Measurements from ENCODE around the gene NSUN2.
"Not testable (repeated sequence)": the region's sequence is repeated elsewhere in the genome, so short reads cannot be mapped to it uniquely, and the experiment has no call there.

Gene NSUN2

DNA sequence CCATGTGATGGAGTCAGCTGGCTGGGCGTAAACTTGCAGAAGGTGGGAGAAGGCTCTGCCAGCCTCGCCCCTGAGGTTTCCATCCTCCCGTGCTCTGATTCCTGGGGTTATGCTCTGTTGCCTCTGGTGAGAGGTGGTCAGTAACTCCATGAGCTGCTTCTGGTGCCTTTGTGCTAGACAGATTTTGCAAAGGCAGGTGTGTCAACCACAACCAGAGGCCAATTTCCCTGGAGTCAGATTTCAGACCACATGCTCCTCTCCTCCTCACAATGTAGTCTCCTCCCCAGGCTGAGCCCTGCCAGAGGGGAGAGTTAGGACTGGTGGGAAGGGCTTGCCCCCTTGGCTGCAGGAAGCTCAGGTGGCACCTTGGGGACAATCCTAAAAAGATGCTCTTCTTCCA is 41.6 kb upstream of the NSUN2 start:
- Histone ChIP-seq H2BK5ac (ENCODE audit: low read depth, low read length, poor library complexity, severe bottlenecking) (no peak overlapping the region), H3K23ac (ENCODE audit: low read length in 2 of 2) (no peak overlapping the region), H3K4ac (ENCODE audit: low read depth in 1 of 2, low read length in 2 of 2) (no peak overlapping the region), H3K9ac (ENCODE audit: low read length) (no peak overlapping the region), H2AFZ (ENCODE audit: low read depth, low read length) (no peak overlapping the region), H2BK12ac (ENCODE audit: low read length in 2 of 2) (no peak overlapping the region), H3K18ac (ENCODE audit: low read depth in 1 of 2, low read length in 2 of 2) (no peak overlapping the region), H4K8ac (ENCODE audit: low read length) (no peak overlapping the region), H3K4me1 (ENCODE audit: control insufficient read depth, insufficient read depth, low read depth, low read length) (no peaks in the 10 kb centered on the region), H2BK120ac (ENCODE audit: low read depth, low read length) (no peak overlapping the region), H3K4me3 (ENCODE audit: insufficient read depth in 1 of 2, low read depth in 1 of 2, low read length in 2 of 2) (no peak overlapping the region), H3K36me3 (ENCODE audit: control insufficient read depth in 1 of 2, insufficient read depth in 2 of 2, low read depth in 1 of 2, low read length in 2 of 2) (peaks cover 8 to 17% of the 10 kb centered on the region in 2 experiments), H3K14ac (ENCODE audit: low read length in 2 of 2) (no peak overlapping the region), H3K4me2 (ENCODE audit: low read length, poor library complexity, severe bottlenecking) (no peak overlapping the region), H2AK5ac (ENCODE audit: low read length, severe bottlenecking) (no peak overlapping the region), H2BK15ac (ENCODE audit: low read depth, poor library complexity, severe bottlenecking) (no peak overlapping the region), H3K79me1 (replicated peaks; ENCODE audit: low read length, poor library complexity, severe bottlenecking) (no peaks in the 10 kb centered on the region), H3K27me3 (ENCODE audit: control insufficient read depth in 1 of 2, insufficient read depth in 1 of 2, low read length in 2 of 2) (no peaks in the 10 kb centered on the region), H3K27ac (ENCODE audit: low read length, poor library complexity, severe bottlenecking) (no peak overlapping the region), H3K9me3 (ENCODE audit: control insufficient read depth, low read length) (no peaks in the 10 kb centered on the region), H4K91ac (ENCODE audit: low read length) (no peak overlapping the region)
- 97% methylated on average over 2 of the region's 3 CpGs for WGBS
- no peak for DNase-seq

DNA sequence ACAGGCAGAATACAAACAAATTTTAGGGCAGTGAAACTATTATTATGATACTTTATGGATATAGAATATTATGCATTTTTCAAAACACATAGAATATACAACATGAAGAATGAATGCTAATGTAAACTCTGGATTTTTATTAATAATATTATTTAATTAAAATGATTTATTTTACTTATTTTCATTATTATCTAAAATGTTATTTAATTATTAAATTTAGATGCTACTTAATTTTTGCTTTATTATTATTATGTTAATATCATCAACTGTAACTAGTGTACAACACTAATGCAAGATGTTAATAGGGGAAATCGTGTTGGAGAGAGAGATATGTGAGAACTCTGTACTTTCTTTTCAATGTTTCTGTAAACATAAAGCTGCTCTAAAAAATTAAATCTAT is 41.1 kb upstream of the NSUN2 start:
- no peak for DNase-seq
- H2BK12ac ChIP-seq (ENCODE audit: low read length in 2 of 2) = no peak overlapping the region
- no CpG with 5 or more reads among the region's 1 CpG for WGBS
- no peak overlapping the region for H3K14ac ChIP-seq (ENCODE audit: low read length in 2 of 2)
- no peaks in the 10 kb centered on the region for H3K79me1 ChIP-seq (replicated peaks; ENCODE audit: low read length, poor library complexity, severe bottlenecking)
- no peaks in the 10 kb centered on the region for H3K9me3 ChIP-seq (ENCODE audit: control insufficient read depth, low read length)
- H2AK5ac ChIP-seq (ENCODE audit: low read length, severe bottlenecking) = no peak overlapping the region
- no peak overlapping the region for H2BK5ac ChIP-seq (ENCODE audit: low read depth, low read length, poor library complexity, severe bottlenecking)
- no peak overlapping the region for H3K27ac ChIP-seq (ENCODE audit: low read length, poor library complexity, severe bottlenecking)
- no peak overlapping the region for H3K18ac ChIP-seq (ENCODE audit: low read depth in 1 of 2, low read length in 2 of 2)
- H4K8ac ChIP-seq (ENCODE audit: low read length) = no peak overlapping the region
- H3K27me3 ChIP-seq (ENCODE audit: control insufficient read depth in 1 of 2, insufficient read depth in 1 of 2, low read length in 2 of 2) = no peaks in the 10 kb centered on the region
- H3K36me3 ChIP-seq (ENCODE audit: control insufficient read depth in 1 of 2, insufficient read depth in 2 of 2, low read depth in 1 of 2, low read length in 2 of 2) = peaks cover 8 to 17% of the 10 kb centered on the region in 2 experiments
- H4K91ac ChIP-seq (ENCODE audit: low read length) = no peak overlapping the region
- H2AFZ ChIP-seq (ENCODE audit: low read depth, low read length) = no peak overlapping the region
- no peak overlapping the region for H3K4me3 ChIP-seq (ENCODE audit: insufficient read depth in 1 of 2, low read depth in 1 of 2, low read length in 2 of 2)
- no peak overlapping the region for H2BK15ac ChIP-seq (ENCODE audit: low read depth, poor library complexity, severe bottlenecking)
- H3K23ac ChIP-seq (ENCODE audit: low read length in 2 of 2) = no peak overlapping the region
- no peak overlapping the region for H2BK120ac ChIP-seq (ENCODE audit: low read depth, low read length)
- no peak overlapping the region for H3K4me2 ChIP-seq (ENCODE audit: low read length, poor library complexity, severe bottlenecking)
- H3K4ac ChIP-seq (ENCODE audit: low read depth in 1 of 2, low read length in 2 of 2) = no peak overlapping the region
- no peak overlapping the region for H3K9ac ChIP-seq (ENCODE audit: low read length)
- H3K4me1 ChIP-seq (ENCODE audit: control insufficient read depth, insufficient read depth, low read depth, low read length) = no peaks in the 10 kb centered on the region

DNA sequence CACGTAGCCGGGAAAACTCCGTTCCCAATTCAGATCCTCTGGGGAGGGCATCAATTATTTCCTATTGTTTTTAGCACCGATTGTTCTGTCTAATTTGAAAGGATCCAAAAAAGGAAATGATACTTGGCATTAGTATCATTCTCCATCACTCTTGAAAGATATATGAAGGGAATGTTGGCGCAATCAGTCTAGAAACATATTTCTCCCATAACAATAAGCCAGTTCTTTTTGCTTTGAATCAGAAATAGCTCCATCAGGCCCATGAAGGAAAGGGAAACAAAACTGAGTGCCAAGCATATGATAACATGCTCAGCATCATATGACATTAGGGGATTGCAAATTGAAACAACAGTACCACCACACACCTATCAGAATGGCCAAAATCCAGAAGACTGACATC is 40.2 kb upstream of the NSUN2 start:
- H3K27ac ChIP-seq (ENCODE audit: low read length, poor library complexity, severe bottlenecking) = no peak overlapping the region
- WGBS = 100% methylated on average over 4 of the region's 5 CpGs
- no peak overlapping the region for H2AK5ac ChIP-seq (ENCODE audit: low read length, severe bottlenecking)
- no peak overlapping the region for H2BK5ac ChIP-seq (ENCODE audit: low read depth, low read length, poor library complexity, severe bottlenecking)
- H3K14ac ChIP-seq (ENCODE audit: low read length in 2 of 2) = no peak overlapping the region
- H2BK15ac ChIP-seq (ENCODE audit: low read depth, poor library complexity, severe bottlenecking) = no peak overlapping the region
- peaks cover 8 to 23% of the 10 kb centered on the region in 2 experiments for H3K36me3 ChIP-seq (ENCODE audit: control insufficient read depth in 1 of 2, insufficient read depth in 2 of 2, low read depth in 1 of 2, low read length in 2 of 2)
- H4K91ac ChIP-seq (ENCODE audit: low read length) = no peak overlapping the region
- no peak overlapping the region for H3K4ac ChIP-seq (ENCODE audit: low read depth in 1 of 2, low read length in 2 of 2)
- no peak overlapping the region for H3K23ac ChIP-seq (ENCODE audit: low read length in 2 of 2)
- H4K8ac ChIP-seq (ENCODE audit: low read length) = no peak overlapping the region
- no peak overlapping the region for H2AFZ ChIP-seq (ENCODE audit: low read depth, low read length)
- no peak overlapping the region for H3K9ac ChIP-seq (ENCODE audit: low read length)
- H3K18ac ChIP-seq (ENCODE audit: low read depth in 1 of 2, low read length in 2 of 2) = no peak overlapping the region
- DNase-seq = no peak
- H3K9me3 ChIP-seq (ENCODE audit: control insufficient read depth, low read length) = no peaks in the 10 kb centered on the region
- H3K27me3 ChIP-seq (ENCODE audit: control insufficient read depth in 1 of 2, insufficient read depth in 1 of 2, low read length in 2 of 2) = no peaks in the 10 kb centered on the region
- H3K4me3 ChIP-seq (ENCODE audit: insufficient read depth in 1 of 2, low read depth in 1 of 2, low read length in 2 of 2) = no peak overlapping the region
- no peaks in the 10 kb centered on the region for H3K4me1 ChIP-seq (ENCODE audit: control insufficient read depth, insufficient read depth, low read depth, low read length)
- H2BK12ac ChIP-seq (ENCODE audit: low read length in 2 of 2) = no peak overlapping the region
- peaks cover 1% of the 10 kb centered on the region for H3K79me1 ChIP-seq (replicated peaks; ENCODE audit: low read length, poor library complexity, severe bottlenecking)
- no peak overlapping the region for H3K4me2 ChIP-seq (ENCODE audit: low read length, poor library complexity, severe bottlenecking)
- H2BK120ac ChIP-seq (ENCODE audit: low read depth, low read length) = no peak overlapping the region

DNA sequence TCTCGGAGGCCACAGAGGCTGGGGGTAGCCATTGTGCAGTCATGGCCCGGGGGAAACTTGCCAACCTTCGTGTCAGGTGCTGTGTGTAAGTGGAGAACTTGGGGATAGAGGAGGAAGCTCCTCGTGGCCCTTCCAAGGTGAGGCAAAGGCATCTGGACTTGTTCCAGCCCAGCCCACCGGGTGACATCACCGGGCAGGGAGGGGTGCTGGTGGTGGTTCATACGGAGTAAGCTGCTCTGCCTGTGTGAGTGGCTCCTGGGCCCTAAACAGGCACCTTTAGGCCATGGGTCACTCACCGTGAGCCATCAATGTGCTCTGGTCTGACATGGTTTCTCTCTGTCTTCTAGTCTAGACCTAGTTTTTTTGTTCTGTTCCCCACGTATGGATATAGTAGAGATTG is 35.9 kb upstream of the NSUN2 start:
- H3K23ac ChIP-seq (ENCODE audit: low read length in 2 of 2); DNase-seq; H4K8ac ChIP-seq (ENCODE audit: low read length); H3K27me3 ChIP-seq (ENCODE audit: control insufficient read depth in 1 of 2, insufficient read depth in 1 of 2, low read length in 2 of 2); H2BK5ac ChIP-seq (ENCODE audit: low read depth, low read length, poor library complexity, severe bottlenecking); H3K14ac ChIP-seq (ENCODE audit: low read length in 2 of 2); H3K4ac ChIP-seq (ENCODE audit: low read depth in 1 of 2, low read length in 2 of 2); H3K79me1 ChIP-seq (replicated peaks; ENCODE audit: low read length, poor library complexity, severe bottlenecking); H3K9me3 ChIP-seq (ENCODE audit: control insufficient read depth, low read length); H2AFZ ChIP-seq (ENCODE audit: low read depth, low read length); H3K4me1 ChIP-seq (ENCODE audit: control insufficient read depth, insufficient read depth, low read depth, low read length); H3K4me3 ChIP-seq (ENCODE audit: insufficient read depth in 1 of 2, low read depth in 1 of 2, low read length in 2 of 2); H4K91ac ChIP-seq (ENCODE audit: low read length); H2BK15ac ChIP-seq (ENCODE audit: low read depth, poor library complexity, severe bottlenecking); H3K4me2 ChIP-seq (ENCODE audit: low read length, poor library complexity, severe bottlenecking); H3K18ac ChIP-seq (ENCODE audit: low read depth in 1 of 2, low read length in 2 of 2); H2BK120ac ChIP-seq (ENCODE audit: low read depth, low read length); H2AK5ac ChIP-seq (ENCODE audit: low read length, severe bottlenecking); H3K9ac ChIP-seq (ENCODE audit: low read length); H3K27ac ChIP-seq (ENCODE audit: low read length, poor library complexity, severe bottlenecking): not testable (repeated sequence)
- Histone ChIP-seq H2BK12ac (ENCODE audit: low read length in 2 of 2) (peak overlapping the region in 1 of 2 experiments; percentile 25), H3K36me3 (ENCODE audit: control insufficient read depth in 1 of 2, insufficient read depth in 2 of 2, low read depth in 1 of 2, low read length in 2 of 2) (peaks cover 20 to 38% of the 10 kb centered on the region in 2 experiments)
- 92% methylated on average over 8 of the region's 9 CpGs for WGBS

Measured in mesenchymal stem cell (in vitro differentiated cells and primary cell).